Natural killer cell (primary cell): ENCODE data around the gene SPRYD3. TPM values are rescaled to one million over a fixed set of nuclear protein-coding genes. Genes with fewer than 3 reads are reported as not detected.
"Not testable (repeated sequence)": the region's sequence is repeated elsewhere in the genome, so short reads cannot be mapped to it uniquely, and the experiment has no call there.

Source experiments
- ATAC-seq, 3 donors: fragments of 150-1000 bp in 2 of 3; fragments of 200-7000 bp in 1 of 3; cut with Tn5 transposase; 1 replicate in 1 of 3; 2 replicates in 2 of 3; pipeline ENCODE4 v1.10.0; 2021; ENCODE audit warnings: mild to moderate bottlenecking in 2 of 3, moderate library complexity in 2 of 3
- DNase-seq, 2 donors: peaks; one replicate each; pipeline versions ENCODE4 v3.0.0 to v3.0.0-alpha.2; 2013 to 2021; ENCODE audit warnings: mixed read lengths in 1 of 2
- H3K27ac ChIP-seq: one replicate; pipeline ENCODE4 v1.5.1; 2013; ENCODE audit warnings: mild to moderate bottlenecking, low read length
- H3K27me3 ChIP-seq: one replicate; pipeline ENCODE4 v1.6.1; 2013; ENCODE audit warnings: low read length; ENCODE audit not compliant: control insufficient read depth, insufficient read depth
- H3K36me3 ChIP-seq: one replicate; pipeline ENCODE4 v1.6.1; 2013; ENCODE audit warnings: low read length; ENCODE audit not compliant: control insufficient read depth, insufficient read depth
- H3K4me1 ChIP-seq: one replicate; pipeline ENCODE4 v1.6.1; 2013; ENCODE audit warnings: low read length; ENCODE audit not compliant: control insufficient read depth, insufficient read depth
- H3K4me3 ChIP-seq: one replicate; pipeline ENCODE4 v1.5.1; 2013; ENCODE audit warnings: low read length
- H3K9me3 ChIP-seq: one replicate; pipeline ENCODE4 v1.6.1; 2013; ENCODE audit warnings: low read length; ENCODE audit not compliant: control insufficient read depth, insufficient read depth
- H3K27ac Mint-ChIP-seq, 2 donors: one replicate each; pipeline ENCODE4 v1.8.0; 2022; ENCODE audit warnings: mild to moderate bottlenecking in 2 of 2, mixed read lengths in 2 of 2, moderate library complexity in 1 of 2
- H3K27me3 Mint-ChIP-seq, 2 donors: one replicate each; pipeline ENCODE4 v1.8.0; 2022; ENCODE audit warnings: low read depth in 2 of 2, mixed read lengths in 2 of 2
- H3K36me3 Mint-ChIP-seq: one replicate; pipeline ENCODE4 v1.8.0; 2022; ENCODE audit warnings: mixed read lengths
- H3K4me1 Mint-ChIP-seq, 2 donors: one replicate each; pipeline ENCODE4 v1.8.0; 2022; ENCODE audit warnings: mixed read lengths in 2 of 2
- H3K4me3 Mint-ChIP-seq: one replicate; pipeline ENCODE4 v1.8.0; 2022; ENCODE audit warnings: mild to moderate bottlenecking, moderate library complexity, mixed read lengths
- H3K9me3 Mint-ChIP-seq, 2 donors: one replicate each; pipeline ENCODE4 v1.8.0; 2022; ENCODE audit warnings: mixed read lengths in 2 of 2
- CTCF ChIP-seq: fragments of 200-600 bp; IDR thresholded peaks from one replicate; pipeline ENCODE4 v1.8.0; 2022; ENCODE audit warnings: antibody characterized with exemption
- WGBS: methylation state at CpG from one replicate; pipeline ENCODE4 v1.1.7; 2013; ENCODE audit warnings: missing lambda C conversion rate; ENCODE audit not compliant: insufficient coverage; 5-methylcytosine and 5-hydroxymethylcytosine counted together
- intact Hi-C: fragments of 100-400 bp; cut with micrococcal nuclease; formaldehyde crosslinking; loops from one replicate; pipeline ENCODE4 v1.14.2; 2022
- total RNA-seq, 4 donors: library from RNA; stranded (reverse); fragments of 120-200 nt in 1 of 4; gene quantifications; one replicate each; pipeline versions ENCODE4 v1.2.3 to v1.2.4, GENCODE V29; 2013 to 2022

The SPRYD3 gene
- total RNA-seq, 3 donors from 2014 or later (not counting 1 experiment from before 2014, with no cell fraction given): 32.6 to 48.0 (median 42.6) TPM

- WGBS: 96% methylated on average over 11 of the region's 11 CpGs
- Mint-ChIP-seq H3K9me3 (no peaks in the 10 kb centered on the region), H3K27ac (no peak overlapping the region)
These were observed 17.0 kb upstream of the SPRYD3 start for GRCh38 chr12:53096089-53096741.

GRCh38 chr12:53095596-53095895 lies 16.4 kb upstream of the SPRYD3 start:
- H3K4me1 ChIP-seq: peaks cover 32% of the 10 kb centered on the region
- H3K9me3 ChIP-seq, H3K27ac Mint-ChIP-seq: not testable (repeated sequence)

More at GRCh38 chr12:53096089-53096741, 17.0 kb upstream of the SPRYD3 start:
- intact Hi-C loops: no loop called here
- DNase-seq (no peak), ATAC-seq (no peak)
- no peak for TF ChIP-seq CTCF
- Mint-ChIP-seq H3K27me3 (peaks cover 0 to 14% of the 10 kb centered on the region in 2 donors), H3K4me3 (no peak overlapping the region), H3K36me3 (no peaks in the 10 kb centered on the region), H3K4me1 (peaks cover 14 to 29% of the 10 kb centered on the region in 2 donors)
- Histone ChIP-seq H3K27me3 (peaks cover 3% of the 10 kb centered on the region), H3K4me3 (no peak overlapping the region), H3K27ac (no peak overlapping the region), H3K9me3 (no peaks in the 10 kb centered on the region), H3K4me1 (peaks cover 32% of the 10 kb centered on the region), H3K36me3 (no peaks in the 10 kb centered on the region)

GRCh38 chr12:53094796-53095595 lies 15.8 kb upstream of the SPRYD3 start:
- H3K4me1 ChIP-seq: peaks cover 32% of the 10 kb centered on the region
- H3K27ac Mint-ChIP-seq, H3K36me3 Mint-ChIP-seq, ATAC-seq, H3K36me3 ChIP-seq, H3K4me3 Mint-ChIP-seq, H3K27ac ChIP-seq, DNase-seq, H3K9me3 ChIP-seq, H3K27me3 ChIP-seq, H3K9me3 Mint-ChIP-seq, H3K4me3 ChIP-seq, intact Hi-C loops: not testable (repeated sequence)
- Mint-ChIP-seq H3K27me3 (peaks cover 0 to 14% of the 10 kb centered on the region in 2 donors), H3K4me1 (peaks cover 14 to 29% of the 10 kb centered on the region in 2 donors)
- 89% methylated on average over 4 of the region's 5 CpGs for WGBS

More at GRCh38 chr12:53095596-53095895, 16.4 kb upstream of the SPRYD3 start:
- peaks cover 0 to 14% of the 10 kb centered on the region in 2 donors for H3K27me3 Mint-ChIP-seq
- intact Hi-C loops, H3K36me3 Mint-ChIP-seq, H3K36me3 ChIP-seq, H3K27me3 ChIP-seq, H3K4me3 ChIP-seq, H3K27ac ChIP-seq, H3K9me3 Mint-ChIP-seq, ATAC-seq, H3K4me3 Mint-ChIP-seq, DNase-seq: not testable (repeated sequence)
- WGBS: 94% methylated on average over 1 of the region's 3 CpGs
- peaks cover 14 to 29% of the 10 kb centered on the region in 2 donors for H3K4me1 Mint-ChIP-seq

- peaks cover 31% of the 10 kb centered on the region for H3K4me1 ChIP-seq
- peaks cover 0 to 14% of the 10 kb centered on the region in 2 donors for H3K27me3 Mint-ChIP-seq
- H3K27ac ChIP-seq: no peak overlapping the region
- TF ChIP-seq CTCF: no peak
- 82% methylated on average over 5 of the region's 6 CpGs for WGBS
- H3K4me1 Mint-ChIP-seq: peaks cover 13 to 26% of the 10 kb centered on the region in 2 donors
- no peak for DNase-seq
- H3K27ac Mint-ChIP-seq: no peak overlapping the region
- ATAC-seq: no peak
- no peak overlapping the region for H3K4me3 Mint-ChIP-seq
- intact Hi-C loops: no loop called here
- no peaks in the 10 kb centered on the region for H3K9me3 Mint-ChIP-seq
- no peaks in the 10 kb centered on the region for H3K36me3 ChIP-seq
- no peaks in the 10 kb centered on the region for H3K36me3 Mint-ChIP-seq
- H3K9me3 ChIP-seq: no peaks in the 10 kb centered on the region
- H3K4me3 ChIP-seq: no peak overlapping the region
- peaks cover 3% of the 10 kb centered on the region for H3K27me3 ChIP-seq
These were observed 15.2 kb upstream of the SPRYD3 start for GRCh38 chr12:53094394-53094787.
